Chondrocyte (in vitro differentiated cells): Measurements from ENCODE around the gene CAPN7. TPM values are rescaled to one million over a fixed set of nuclear protein-coding genes. Genes with fewer than 3 reads are reported as not detected.

Experiments used
- DNase-seq: peaks from one replicate; pipeline ENCODE4 v3.0.0; 2021; ENCODE audit warnings: mixed read lengths, low spot score
- H3K27ac Mint-ChIP-seq: one replicate; pipeline ENCODE4 v1.8.0; 2021; ENCODE audit warnings: mild to moderate bottlenecking, moderate library complexity, mixed read lengths; ENCODE audit not compliant: unreplicated experiment
- H3K27me3 Mint-ChIP-seq: 2 replicates; pipeline ENCODE4 v1.8.0; 2021; ENCODE audit warnings: low read depth, mixed read lengths
- H3K36me3 Mint-ChIP-seq: 2 replicates; pipeline ENCODE4 v1.8.0; 2021; ENCODE audit warnings: low read depth, mixed read lengths
- H3K4me1 Mint-ChIP-seq: 2 replicates; pipeline ENCODE4 v1.8.0; 2021; ENCODE audit warnings: low read depth, mild to moderate bottlenecking, mixed read lengths
- H3K4me3 Mint-ChIP-seq: one replicate; pipeline ENCODE4 v1.8.0; 2021; ENCODE audit warnings: mild to moderate bottlenecking, moderate library complexity, mixed read lengths; ENCODE audit not compliant: unreplicated experiment
- H3K9me3 Mint-ChIP-seq: 2 replicates; pipeline ENCODE4 v1.8.0; 2021; ENCODE audit warnings: low read depth, mixed read lengths
- CTCF ChIP-seq: fragments of 200-600 bp; sonication (generic); IDR thresholded peaks from 2 replicates; pipeline ENCODE4 v1.5.0; 2021; ENCODE audit warnings: antibody characterized with exemption, mild to moderate bottlenecking, moderate library complexity
- total RNA-seq: library from RNA; stranded (reverse); gene quantifications from 3 replicates; pipeline ENCODE4 v1.2.1, GENCODE V29; 2021

The CAPN7 gene
- total RNA-seq, 1 donor from 2014 or later: 47.2 TPM

GRCh38 chr3:15260531-15260930 lies 54.5 kb downstream of the CAPN7 start:
- Mint-ChIP-seq H3K36me3 (peaks cover 27% of the 10 kb centered on the region), H3K27me3 (no peaks in the 10 kb centered on the region)
- no peak for TF ChIP-seq CTCF

GRCh38 chr3:15261274-15261673 lies 55.2 kb downstream of the CAPN7 start:
- no peak overlapping the region for H3K27ac Mint-ChIP-seq
- no peak for TF ChIP-seq CTCF
- no peak for DNase-seq
- H3K27me3 Mint-ChIP-seq: no peaks in the 10 kb centered on the region
- no peaks in the 10 kb centered on the region for H3K9me3 Mint-ChIP-seq
- H3K36me3 Mint-ChIP-seq: peaks cover 20% of the 10 kb centered on the region
- H3K4me3 Mint-ChIP-seq: no peak overlapping the region
- peaks cover 6% of the 10 kb centered on the region for H3K4me1 Mint-ChIP-seq

More at GRCh38 chr3:15260531-15260930, 54.5 kb downstream of the CAPN7 start:
- Mint-ChIP-seq H3K4me3 (no peak overlapping the region), H3K9me3 (no peaks in the 10 kb centered on the region), H3K27ac (no peak overlapping the region), H3K4me1 (peaks cover 6% of the 10 kb centered on the region)
- DNase-seq: no peak

- Mint-ChIP-seq H3K27me3 (no peaks in the 10 kb centered on the region), H3K9me3 (no peaks in the 10 kb centered on the region), H3K4me1 (peaks cover 6% of the 10 kb centered on the region), H3K27ac (no peak overlapping the region), H3K4me3 (no peak overlapping the region), H3K36me3 (peaks cover 17% of the 10 kb centered on the region)
- no peak for TF ChIP-seq CTCF
- no peak for DNase-seq
Observed at GRCh38 chr3:15262021-15262420, 56.0 kb downstream of the CAPN7 start.

GRCh38 chr3:15263120-15263519 lies 57.1 kb downstream of the CAPN7 start:
- no peaks in the 10 kb centered on the region for H3K9me3 Mint-ChIP-seq
- H3K4me3 Mint-ChIP-seq: no peak overlapping the region

GRCh38 chr3:15263926-15264325 lies 57.9 kb downstream of the CAPN7 start:
- Mint-ChIP-seq H3K9me3 (no peaks in the 10 kb centered on the region), H3K27me3 (no peaks in the 10 kb centered on the region), H3K27ac (no peak overlapping the region), H3K36me3 (peaks cover 2% of the 10 kb centered on the region), H3K4me3 (no peak overlapping the region), H3K4me1 (peaks cover 10% of the 10 kb centered on the region)
- TF ChIP-seq CTCF: no peak
- DNase-seq: no peak

More at GRCh38 chr3:15263120-15263519, 57.1 kb downstream of the CAPN7 start:
- no peak for TF ChIP-seq CTCF
- Mint-ChIP-seq H3K27me3 (no peaks in the 10 kb centered on the region), H3K4me1 (peaks cover 8% of the 10 kb centered on the region), H3K27ac (no peak overlapping the region), H3K36me3 (peaks cover 8% of the 10 kb centered on the region)
- DNase-seq: no peak
